ENCODE measurements around the gene UMODL1.

Gene UMODL1

DNA sequence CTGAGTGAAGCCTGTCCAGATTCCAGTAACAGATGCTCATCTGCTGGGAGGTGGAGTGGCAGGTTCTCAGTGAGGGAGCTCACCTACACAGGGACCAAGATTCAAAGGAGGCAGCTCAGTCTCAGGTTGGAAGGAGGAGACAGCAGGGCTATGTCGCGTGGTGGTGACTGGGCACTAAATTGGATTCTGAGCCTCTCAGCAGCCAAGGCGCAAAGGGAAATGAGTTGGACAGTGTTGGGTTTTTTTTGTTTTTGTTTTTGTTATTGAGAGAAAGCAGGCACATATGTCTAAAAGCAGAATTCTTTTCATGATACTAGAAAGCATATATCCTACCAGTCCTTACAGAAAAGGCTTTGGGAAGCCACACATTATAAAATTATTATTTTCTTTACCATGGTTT is 26.2 kb downstream of the UMODL1 start:
- Histone ChIP-seq H3K4me3 (ENCODE audit: insufficient read depth, low read depth, low read length) (no peak overlapping the region), H3K9me3 (ENCODE audit: control insufficient read depth, low read length) (no peaks in the 10 kb centered on the region), H3K27me3 (ENCODE audit: control insufficient read depth, insufficient read depth, low read length, poor library complexity, severe bottlenecking) (no peaks in the 10 kb centered on the region), H3K4me1 (ENCODE audit: control insufficient read depth, insufficient read depth, low read length) (no peaks in the 10 kb centered on the region), H3K27ac (ENCODE audit: insufficient read depth, low read depth, low read length, poor library complexity, severe bottlenecking) (no peak overlapping the region), H3K36me3 (ENCODE audit: control insufficient read depth, insufficient read depth, low read length) (no peaks in the 10 kb centered on the region)
- 91 to 95% methylated on average over 3 of the region's 3 CpGs for WGBS, 2 experiments

DNA sequence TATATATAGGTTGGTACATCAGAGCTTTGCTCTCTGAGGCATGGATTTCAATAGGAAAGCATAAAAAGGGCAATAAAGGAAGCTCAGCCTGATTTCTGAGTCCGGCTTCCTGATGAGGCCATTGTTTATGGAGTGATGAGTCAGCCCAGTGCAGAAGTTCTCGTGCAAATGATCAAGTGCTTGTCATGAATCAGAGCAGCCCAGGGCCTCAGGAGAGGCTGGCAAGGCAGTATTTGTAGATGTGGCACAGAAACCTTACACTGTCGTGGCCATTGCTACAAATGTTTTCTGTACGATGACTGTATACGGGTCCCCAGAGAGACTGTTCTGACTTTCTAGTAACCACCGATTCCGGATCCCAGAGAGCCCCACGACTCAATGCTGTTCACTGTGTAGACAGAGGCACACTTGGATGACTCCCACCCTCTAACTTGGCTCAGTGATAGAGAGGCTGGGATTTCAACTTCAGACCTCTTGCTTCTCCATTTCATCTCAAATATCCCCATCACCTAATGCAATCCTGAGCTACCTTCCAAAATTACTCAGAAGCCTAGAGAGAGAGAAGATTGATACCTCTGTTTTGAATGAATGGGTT is 26.8 kb downstream of the UMODL1 start:
- no peaks in the 10 kb centered on the region for H3K36me3 ChIP-seq (ENCODE audit: control insufficient read depth, insufficient read depth, low read length)
- H3K4me1 ChIP-seq (ENCODE audit: control insufficient read depth, insufficient read depth, low read length), result no peaks in the 10 kb centered on the region
- 82 to 83% methylated on average over 8 of the region's 8 CpGs for whole genome bisulfite sequencing, 2 experiments
- H3K27me3 ChIP-seq (ENCODE audit: control insufficient read depth, insufficient read depth, low read length, poor library complexity, severe bottlenecking), result no peaks in the 10 kb centered on the region
- no peak overlapping the region for H3K4me3 ChIP-seq (ENCODE audit: insufficient read depth, low read depth, low read length)
- H3K9me3 ChIP-seq (ENCODE audit: control insufficient read depth, low read length), result no peaks in the 10 kb centered on the region
- H3K27ac ChIP-seq (ENCODE audit: insufficient read depth, low read depth, low read length, poor library complexity, severe bottlenecking), result no peak overlapping the region

DNA sequence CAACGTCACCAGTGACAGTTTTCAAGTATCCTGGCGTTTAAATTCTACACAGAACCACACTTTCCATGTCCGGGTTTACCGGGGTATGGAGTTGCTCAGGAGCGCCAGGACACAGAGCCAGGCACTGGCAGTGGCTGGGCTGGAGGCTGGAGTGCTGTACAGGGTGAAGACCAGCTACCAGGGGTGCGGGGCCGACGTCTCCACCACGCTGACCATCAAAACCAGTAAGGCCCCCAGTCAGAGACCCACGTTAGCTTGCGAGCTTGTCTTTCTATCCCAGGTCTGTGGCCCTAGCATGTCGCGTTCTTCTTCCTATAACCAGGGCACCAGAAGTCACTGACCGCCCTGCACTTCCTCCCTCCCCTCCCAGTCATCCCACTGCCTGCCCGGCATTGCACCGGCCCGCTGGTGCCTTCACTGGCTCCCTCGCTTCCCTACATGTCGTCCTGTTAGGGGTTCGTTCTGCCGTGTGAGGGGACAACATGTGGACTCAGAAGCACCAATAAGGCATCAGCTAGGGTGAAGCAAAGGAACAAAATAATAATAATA is 27.9 kb downstream of the UMODL1 start:
- Histone ChIP-seq H3K27me3 (ENCODE audit: control insufficient read depth, insufficient read depth, low read length, poor library complexity, severe bottlenecking) (no peaks in the 10 kb centered on the region), H3K4me1 (ENCODE audit: control insufficient read depth, insufficient read depth, low read length) (no peaks in the 10 kb centered on the region), H3K27ac (ENCODE audit: insufficient read depth, low read depth, low read length, poor library complexity, severe bottlenecking) (no peak overlapping the region), H3K36me3 (ENCODE audit: control insufficient read depth, insufficient read depth, low read length) (no peaks in the 10 kb centered on the region), H3K9me3 (ENCODE audit: control insufficient read depth, low read length) (no peaks in the 10 kb centered on the region), H3K4me3 (ENCODE audit: insufficient read depth, low read depth, low read length) (no peak overlapping the region)
- 89 to 90% methylated on average over 21 of the region's 21 CpGs for WGBS, 2 experiments

DNA sequence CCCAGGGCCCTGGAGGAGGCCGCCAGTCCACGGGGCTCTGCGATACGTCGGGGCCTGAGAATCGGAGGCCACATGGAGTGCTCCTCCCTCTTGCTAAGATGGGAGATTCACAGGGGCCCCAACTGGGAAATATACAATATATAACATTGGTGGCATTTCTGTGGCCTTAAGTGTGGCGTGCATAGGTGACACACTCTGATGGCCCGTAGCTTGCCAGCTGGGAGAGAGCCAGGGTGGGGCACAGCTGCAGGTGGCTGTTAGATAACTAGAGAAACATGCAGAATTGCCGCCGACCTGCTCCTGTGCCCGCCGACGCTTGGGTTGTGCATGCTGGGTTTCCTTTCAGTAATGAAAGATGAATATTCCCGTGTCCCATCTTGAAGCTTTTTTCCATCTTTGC is 30.1 kb downstream of the UMODL1 start:
- no peak overlapping the region for H3K4me3 ChIP-seq (ENCODE audit: insufficient read depth, low read depth, low read length)
- no peaks in the 10 kb centered on the region for H3K36me3 ChIP-seq (ENCODE audit: control insufficient read depth, insufficient read depth, low read length)
- H3K27me3 ChIP-seq (ENCODE audit: control insufficient read depth, insufficient read depth, low read length, poor library complexity, severe bottlenecking), result no peaks in the 10 kb centered on the region
- 94 to 95% methylated on average over 14 of the region's 14 CpGs for WGBS, 2 experiments
- no peaks in the 10 kb centered on the region for H3K9me3 ChIP-seq (ENCODE audit: control insufficient read depth, low read length)
- H3K27ac ChIP-seq (ENCODE audit: insufficient read depth, low read depth, low read length, poor library complexity, severe bottlenecking), result no peak overlapping the region
- H3K4me1 ChIP-seq (ENCODE audit: control insufficient read depth, insufficient read depth, low read length), result no peaks in the 10 kb centered on the region

DNA sequence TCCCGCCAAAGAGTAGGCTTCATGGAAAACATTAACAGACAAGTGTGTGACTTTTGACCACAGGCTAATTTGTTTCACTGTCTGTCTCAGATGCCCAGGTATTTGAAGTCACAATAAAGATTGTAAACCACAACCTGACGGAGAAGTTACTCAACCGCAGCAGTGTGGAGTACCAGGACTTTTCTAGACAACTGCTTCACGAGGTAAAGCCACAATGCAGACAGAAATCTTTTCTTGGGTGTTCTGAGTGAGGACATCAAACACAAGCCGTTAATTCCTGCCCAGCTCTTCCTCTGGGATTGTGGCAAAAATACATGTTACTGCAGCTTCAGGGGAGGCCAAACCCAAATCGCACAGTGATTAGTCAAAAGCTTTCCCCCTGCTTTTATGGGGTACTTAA is 31.0 kb downstream of the UMODL1 start:
- 92 to 93% methylated on average over 6 of the region's 6 CpGs for WGBS, 2 experiments
- H3K4me3 ChIP-seq (ENCODE audit: insufficient read depth, low read depth, low read length), result no peak overlapping the region
- no peaks in the 10 kb centered on the region for H3K27me3 ChIP-seq (ENCODE audit: control insufficient read depth, insufficient read depth, low read length, poor library complexity, severe bottlenecking)
- H3K27ac ChIP-seq (ENCODE audit: insufficient read depth, low read depth, low read length, poor library complexity, severe bottlenecking), result no peak overlapping the region
- no peaks in the 10 kb centered on the region for H3K4me1 ChIP-seq (ENCODE audit: control insufficient read depth, insufficient read depth, low read length)
- no peaks in the 10 kb centered on the region for H3K36me3 ChIP-seq (ENCODE audit: control insufficient read depth, insufficient read depth, low read length)
- H3K9me3 ChIP-seq (ENCODE audit: control insufficient read depth, low read length), result no peaks in the 10 kb centered on the region

DNA sequence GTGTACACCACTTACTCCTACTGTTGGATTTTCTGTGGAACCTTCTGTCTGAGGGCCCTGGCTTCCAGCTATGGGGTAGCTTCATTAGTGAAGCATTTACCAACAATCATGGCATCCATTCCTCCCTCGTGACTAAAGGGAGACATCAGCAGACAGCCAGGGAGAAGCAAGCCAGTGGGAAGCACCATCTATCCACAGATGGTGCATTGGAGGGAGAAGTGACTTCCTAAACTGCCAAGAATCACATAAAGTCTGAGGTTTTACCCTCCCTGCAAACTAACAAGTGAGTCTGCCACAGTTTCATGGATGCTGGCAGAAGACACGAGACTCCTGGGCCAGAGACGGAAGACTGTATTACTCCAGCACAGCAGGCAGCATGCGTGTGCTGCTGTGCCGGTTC is 31.4 kb downstream of the UMODL1 start:
- no peaks in the 10 kb centered on the region for H3K27me3 ChIP-seq (ENCODE audit: control insufficient read depth, insufficient read depth, low read length, poor library complexity, severe bottlenecking)
- no peak overlapping the region for H3K4me3 ChIP-seq (ENCODE audit: insufficient read depth, low read depth, low read length)
- 93 to 96% methylated on average over 5 of the region's 5 CpGs for WGBS, 2 experiments
- no peaks in the 10 kb centered on the region for H3K4me1 ChIP-seq (ENCODE audit: control insufficient read depth, insufficient read depth, low read length)
- no peaks in the 10 kb centered on the region for H3K36me3 ChIP-seq (ENCODE audit: control insufficient read depth, insufficient read depth, low read length)
- no peak overlapping the region for H3K27ac ChIP-seq (ENCODE audit: insufficient read depth, low read depth, low read length, poor library complexity, severe bottlenecking)
- H3K9me3 ChIP-seq (ENCODE audit: control insufficient read depth, low read length), result no peaks in the 10 kb centered on the region

DNA sequence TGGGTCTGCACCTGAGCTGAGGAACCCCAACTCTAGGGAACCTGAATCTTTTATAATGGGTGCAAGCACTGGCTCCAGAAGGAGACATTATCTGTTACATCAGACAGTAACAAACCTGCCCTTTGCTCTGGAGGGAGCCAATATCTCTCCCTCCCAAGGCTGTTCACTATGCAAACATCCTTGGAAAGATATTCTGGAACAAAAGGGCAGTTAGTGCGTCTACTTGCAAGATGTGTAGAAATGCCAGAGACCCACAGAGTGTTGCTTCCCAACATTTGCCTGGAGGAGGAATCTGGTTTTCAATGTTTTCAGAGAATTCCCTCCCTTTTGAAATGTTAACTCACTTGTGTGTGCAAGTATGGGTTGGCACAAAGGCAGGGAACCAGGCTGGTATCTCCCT is 31.9 kb downstream of the UMODL1 start:
- H3K27me3 ChIP-seq (ENCODE audit: control insufficient read depth, insufficient read depth, low read length, poor library complexity, severe bottlenecking), result no peaks in the 10 kb centered on the region
- H3K4me3 ChIP-seq (ENCODE audit: insufficient read depth, low read depth, low read length), result no peak overlapping the region
- 93 to 98% methylated on average over 1 of the region's 1 CpG for WGBS, 2 experiments
- no peaks in the 10 kb centered on the region for H3K36me3 ChIP-seq (ENCODE audit: control insufficient read depth, insufficient read depth, low read length)
- H3K9me3 ChIP-seq (ENCODE audit: control insufficient read depth, low read length), result no peaks in the 10 kb centered on the region
- H3K4me1 ChIP-seq (ENCODE audit: control insufficient read depth, insufficient read depth, low read length), result no peaks in the 10 kb centered on the region
- H3K27ac ChIP-seq (ENCODE audit: insufficient read depth, low read depth, low read length, poor library complexity, severe bottlenecking), result no peak overlapping the region

DNA sequence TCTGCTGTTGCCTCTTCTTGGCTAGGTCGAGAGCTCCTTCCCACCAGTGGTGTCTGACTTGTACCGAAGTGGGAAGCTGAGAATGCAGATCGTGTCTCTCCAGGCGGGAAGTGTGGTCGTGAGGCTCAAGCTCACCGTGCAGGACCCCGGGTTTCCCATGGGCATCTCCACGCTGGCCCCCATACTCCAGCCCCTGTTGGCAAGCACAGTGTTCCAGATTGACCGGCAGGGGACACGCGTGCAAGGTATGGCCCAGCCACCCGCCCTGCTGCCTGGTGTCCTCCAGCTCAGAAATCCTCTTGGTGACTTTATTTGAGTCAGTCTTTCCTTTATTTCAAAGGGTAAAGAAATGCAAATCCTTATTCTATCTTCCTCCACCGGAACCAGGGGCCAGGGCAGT is 32.7 kb downstream of the UMODL1 start:
- no peaks in the 10 kb centered on the region for H3K4me1 ChIP-seq (ENCODE audit: control insufficient read depth, insufficient read depth, low read length)
- no peaks in the 10 kb centered on the region for H3K9me3 ChIP-seq (ENCODE audit: control insufficient read depth, low read length)
- 89% methylated on average over 13 of the region's 13 CpGs for WGBS, 2 experiments
- no peak overlapping the region for H3K27ac ChIP-seq (ENCODE audit: insufficient read depth, low read depth, low read length, poor library complexity, severe bottlenecking)
- H3K36me3 ChIP-seq (ENCODE audit: control insufficient read depth, insufficient read depth, low read length), result no peaks in the 10 kb centered on the region
- no peaks in the 10 kb centered on the region for H3K27me3 ChIP-seq (ENCODE audit: control insufficient read depth, insufficient read depth, low read length, poor library complexity, severe bottlenecking)
- H3K4me3 ChIP-seq (ENCODE audit: insufficient read depth, low read depth, low read length), result no peak overlapping the region

DNA sequence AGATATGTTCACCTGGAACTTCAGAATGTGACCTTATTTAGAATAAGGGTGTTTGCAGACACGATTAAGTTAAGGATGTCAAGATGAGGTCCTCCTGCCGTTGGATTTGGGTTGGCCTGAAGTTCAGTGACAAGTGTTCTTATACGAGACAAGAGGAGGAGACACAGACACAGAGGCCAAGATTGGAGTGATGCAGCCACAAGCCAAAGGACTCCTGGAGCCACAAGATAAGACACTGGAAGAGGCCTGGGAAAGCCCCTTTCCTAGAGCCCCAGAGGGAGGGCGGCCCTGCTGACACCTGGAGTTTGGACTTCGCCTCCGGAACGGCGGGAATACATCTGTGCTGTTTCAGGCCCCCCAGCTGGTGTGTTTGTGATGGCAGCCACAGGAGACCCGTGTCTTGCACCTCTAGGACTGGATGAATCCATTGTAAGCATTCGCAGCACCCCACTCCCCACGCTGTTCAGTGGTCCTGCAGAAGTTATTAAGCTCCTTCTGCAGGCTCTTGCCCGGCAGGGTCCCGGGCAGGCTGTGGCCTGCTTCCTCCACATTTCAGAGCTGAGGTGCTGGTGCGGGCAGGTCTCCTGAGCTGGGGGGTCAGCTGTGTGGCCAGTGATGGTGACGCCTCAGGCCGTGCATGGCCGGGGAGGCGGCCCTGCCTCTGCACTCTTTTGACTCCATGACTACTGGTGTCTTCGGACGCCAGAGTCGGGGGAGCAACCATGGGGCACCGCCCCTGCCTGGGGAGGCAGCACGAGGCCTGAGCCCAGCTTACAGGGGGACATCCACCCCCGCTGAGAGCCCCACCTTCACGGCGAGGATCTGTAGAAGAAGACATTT is 34.6 kb downstream of the UMODL1 start:
- Histone ChIP-seq H3K9me3 (ENCODE audit: control insufficient read depth, low read length) (no peaks in the 10 kb centered on the region), H3K4me3 (ENCODE audit: insufficient read depth, low read depth, low read length) (no peak overlapping the region), H3K27ac (ENCODE audit: insufficient read depth, low read depth, low read length, poor library complexity, severe bottlenecking) (no peak overlapping the region), H3K27me3 (ENCODE audit: control insufficient read depth, insufficient read depth, low read length, poor library complexity, severe bottlenecking) (no peaks in the 10 kb centered on the region), H3K36me3 (ENCODE audit: control insufficient read depth, insufficient read depth, low read length) (no peaks in the 10 kb centered on the region), H3K4me1 (ENCODE audit: control insufficient read depth, insufficient read depth, low read length) (no peaks in the 10 kb centered on the region)
- 89 to 91% methylated on average over 26 of the region's 26 CpGs for WGBS, 2 experiments

DNA sequence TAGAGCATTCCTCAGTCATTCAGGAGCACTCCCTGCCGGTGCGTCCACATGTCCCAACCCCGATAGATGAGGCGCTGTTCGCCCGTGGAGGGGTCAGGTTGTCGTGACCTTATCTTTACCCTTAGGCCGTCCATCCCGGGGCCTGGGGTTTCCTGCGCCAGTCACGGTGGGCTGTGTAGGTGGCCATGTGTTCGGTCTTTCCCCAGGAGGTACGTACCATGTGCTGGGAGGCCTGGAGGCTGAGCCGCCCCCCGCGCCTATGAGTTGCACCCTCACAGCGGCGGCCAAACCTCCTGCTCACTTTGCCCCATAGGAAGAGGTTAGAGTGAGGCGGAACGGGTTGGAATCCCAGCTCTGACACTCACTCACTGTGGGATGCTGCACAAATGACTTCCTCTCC is 35.3 kb downstream of the UMODL1 start:
- 92% methylated on average over 20 of the region's 20 CpGs for WGBS, 2 experiments
- Histone ChIP-seq H3K27me3 (ENCODE audit: control insufficient read depth, insufficient read depth, low read length, poor library complexity, severe bottlenecking) (no peaks in the 10 kb centered on the region), H3K27ac (ENCODE audit: insufficient read depth, low read depth, low read length, poor library complexity, severe bottlenecking) (no peak overlapping the region), H3K36me3 (ENCODE audit: control insufficient read depth, insufficient read depth, low read length) (no peaks in the 10 kb centered on the region), H3K4me3 (ENCODE audit: insufficient read depth, low read depth, low read length) (no peak overlapping the region), H3K4me1 (ENCODE audit: control insufficient read depth, insufficient read depth, low read length) (no peaks in the 10 kb centered on the region), H3K9me3 (ENCODE audit: control insufficient read depth, low read length) (no peaks in the 10 kb centered on the region)
